ENCODE measurements around the gene CCS. TPM values are rescaled to one million over a fixed set of nuclear protein-coding genes. Genes with fewer than 3 reads are reported as not detected.

CCS gene
- total RNA-seq, 6 experiments from 2014 or later: 22.6 to 54.2 (median 34.3) TPM

GRCh38 chr11:66652651-66653050 lies 59.7 kb downstream of the CCS start:
- Histone ChIP-seq H3K27me3 (no peaks in the 10 kb centered on the region), H3K36me3 (peaks cover under 1 to 31% (median 7%) of the 10 kb centered on the region in 4 donors), H3K4me1 (no peaks in the 10 kb centered on the region), H3K4me3 (no peak overlapping the region), H3K9me3 (no peaks in the 10 kb centered on the region), H3K27ac (no peak overlapping the region)
- TF ChIP-seq CTCF (IDR thresholded peaks at IDR 0.05) (no peak), POLR2A (IDR thresholded peaks at IDR 0.05) (no peak)
- intact Hi-C loops (cut with DNase I): no loop called here
- DNase-seq (no peak), ATAC-seq (no peak)
- WGBS (ENCODE audit: insufficient coverage, low coverage, low lambda C conversion rate, missing lambda C conversion rate): 93% methylated on average over 7 of the region's 7 CpGs

- intact Hi-C loops (cut with DNase I): no loop called here
- Histone ChIP-seq H3K27ac (no peak overlapping the region), H3K27me3 (no peaks in the 10 kb centered on the region), H3K36me3 (peaks cover 0 to 27% (median 6%) of the 10 kb centered on the region in 4 donors), H3K4me3 (no peak overlapping the region), H3K9me3 (no peaks in the 10 kb centered on the region), H3K4me1 (no peaks in the 10 kb centered on the region)
- DNase-seq (no peak), ATAC-seq (no peak)
- WGBS (ENCODE audit: insufficient coverage, low coverage, low lambda C conversion rate, missing lambda C conversion rate): 88% methylated on average over 6 of the region's 6 CpGs
- TF ChIP-seq POLR2A (IDR thresholded peaks at IDR 0.05) (no peak), CTCF (IDR thresholded peaks at IDR 0.05) (no peak)
These were observed 60.1 kb downstream of the CCS start for GRCh38 chr11:66653123-66653522.

Small RNA genes within 50 kb of the gene (small RNA-seq; reads per million reads assigned to genes)
- 0 reads per million in 2 experiments for gene RNU4-39P

Other genes starting within 250 kb of the CCS start
- gene BRMS1, start 248.1 kb upstream of the CCS start, total RNA-seq: 10 to 100 TPM in 5 of 6 experiments, 1 to 10 TPM in 1; 8.2 to 31.9 (median 12.1) TPM
- 10 to 100 TPM in 5 of 6 experiments, 1 to 10 TPM in 1; 6.3 to 25.4 (median 15.6) TPM for gene B4GAT1, start 245.6 kb upstream of the CCS start, total RNA-seq
- gene SLC29A2, start 221.4 kb upstream of the CCS start, total RNA-seq: 1 to 10 TPM in 4 of 6 experiments, under 1 TPM in 2; 0.35 to 2.2 (median 1.1) TPM
- not detected for gene NPAS4, start 172.2 kb upstream of the CCS start, total RNA-seq
- gene MRPL11, start 154.3 kb upstream of the CCS start, total RNA-seq: 10 to 100 TPM; 17.6 to 34.1 (median 28.6) TPM
- 1 to 10 TPM; 2.0 to 5.3 (median 3.2) TPM for gene PELI3, start 126.3 kb upstream of the CCS start, total RNA-seq
- 10 to 100 TPM; 18.0 to 25.6 (median 22.0) TPM for gene DPP3, start 112.8 kb upstream of the CCS start, total RNA-seq
- gene BBS1, start 82.5 kb upstream of the CCS start, total RNA-seq: 10 to 100 TPM in 4 of 6 experiments, 1 to 10 TPM in 2; 6.2 to 18.1 (median 11.2) TPM
- gene ZDHHC24, start 47.1 kb upstream of the CCS start, total RNA-seq: 10 to 100 TPM in 1 of 6 experiments, 1 to 10 TPM in 5; 3.6 to 15.5 (median 5.8) TPM
- not detected for gene ACTN3, start 46.3 kb upstream of the CCS start, total RNA-seq
- 10 to 100 TPM; 35.3 to 54.4 (median 44.7) TPM for gene CTSF, start 24.6 kb upstream of the CCS start, total RNA-seq
- gene CCDC87, start 122 bp upstream of the CCS start, total RNA-seq: under 1 TPM in 5 of 6 experiments, not detected in 1; 0.07 to 0.37 (median 0.12) TPM
- gene RBM14, start 23.4 kb downstream of the CCS start, total RNA-seq: 10 to 100 TPM; 25.1 to 63.7 (median 27.4) TPM
- 10 to 100 TPM; 40.3 to 57.0 (median 48.4) TPM for gene RBM4, start 45.5 kb downstream of the CCS start, total RNA-seq
- gene RBM4B, start 84.7 kb downstream of the CCS start, total RNA-seq: 1 to 10 TPM; 3.6 to 9.4 (median 6.9) TPM
- gene SPTBN2, start 136.0 kb downstream of the CCS start, total RNA-seq: 10 to 100 TPM; 20.7 to 67.1 (median 50.7) TPM

Data from right lobe of liver (tissue), 6 donors.